Measurements from ENCODE around the gene IMPA2. TPM values are rescaled to one million over a fixed set of nuclear protein-coding genes. Genes with fewer than 3 reads are reported as not detected.

The IMPA2 gene
- total and polyA plus RNA-seq, 10 of the 15 experiments (the other 5 are each of a cell fraction or from before 2014, with no cell fraction given), result 0.24 to 21.0 (median 11.4) TPM

- TF ChIP-seq GATAD2B (conservative IDR thresholded peaks at IDR 0.05; ENCODE audit: low read depth) (peak; percentile 77), DPF2 (IDR thresholded peaks at IDR 0.05) (peak; percentile 96), HDGF (IDR thresholded peaks at IDR 0.05) (no peak), KDM1A (IDR thresholded peaks at IDR 0.05; ENCODE audit: borderline replicate concordance) (no peak), TCF3 (IDR thresholded peaks at IDR 0.05; ENCODE audit: borderline replicate concordance, insufficient read depth, low read depth, low read length) (0 out of 2 replicates have a peak, but pooled peaks have one; percentile 7), RFX5 (IDR thresholded peaks at IDR 0.05; ENCODE audit: low read depth, low read length) (no peak), NFXL1 (IDR thresholded peaks at IDR 0.05; ENCODE audit: borderline replicate concordance) (no peak), CBFB (IDR thresholded peaks at IDR 0.05; ENCODE audit: low read depth) (peak; percentile 59; the same call in 1 of the 2 replicates), POU2F2 (IDR thresholded peaks at IDR 0.05; ENCODE audit: borderline replicate concordance, low read depth, low read length) (0 out of 3 replicates have a peak, but pooled peaks have one; percentile 20), ASH2L (IDR thresholded peaks at IDR 0.05; ENCODE audit: borderline replicate concordance, low read depth) (no peak), ATF2 (IDR thresholded peaks at IDR 0.05; ENCODE audit: low read length) (peak; percentile 62)
Observed at GRCh38 chr18:12049978-12050811, 68.9 kb downstream of the IMPA2 start (continued).

- H4K20me1 ChIP-seq (ENCODE audit: control insufficient read depth, insufficient read depth), result no peaks in the 10 kb centered on the region
- H3K79me2 ChIP-seq (ENCODE audit: control insufficient read depth, insufficient read depth, low read length), result no peaks in the 10 kb centered on the region
- H3K36me3 ChIP-seq (ENCODE audit: control insufficient read depth in 2 of 2, insufficient read depth in 2 of 2, low read length in 1 of 2), result no peaks in the 10 kb centered on the region
- ATAC-seq, result no peak
- WGBS (ENCODE audit: insufficient coverage, insufficient replicate concordance, low lambda C conversion rate, missing lambda C conversion rate), result 46% methylated on average over 3 of the region's 3 CpGs
- in situ Hi-C loops (cut with MboI), result no loop called here
- H3K27ac ChIP-seq (ENCODE audit: control insufficient read depth, insufficient read depth), result no peak overlapping the region; the same call in 1 of the 2 replicates
- ChIA-PET CTCF (no interaction called here), POLR2A (no interaction called here), RAD21 (ENCODE audit: unreplicated experiment) (interaction anchor here (0.5 kb wide), 1 partner anchor 219 kb away, joined by 3 read pairs; no protein-coding TSS in a partner anchor), SMC1A (ENCODE audit: uncharacterized antibody, unreplicated experiment) (no interaction called here)
- H2AFZ ChIP-seq (ENCODE audit: control insufficient read depth, low read depth, low read length), result no peak overlapping the region
- no peak for DNase-seq (ENCODE audit: low read depth, low spot score)
- peaks cover 32% of the 10 kb centered on the region for H3K4me1 ChIP-seq (ENCODE audit: control insufficient read depth, insufficient read depth, low read length)
- intact Hi-C loops (cut with micrococcal nuclease; ENCODE audit: unreplicated experiment), result no loop called here
- H3K9me3 ChIP-seq (replicated peaks; ENCODE audit: control insufficient read depth, insufficient read depth, low read length), result no peaks in the 10 kb centered on the region
- no TSS peak for BruUV-seq (replicated peaks)
- no peak overlapping the region for H3K4me2 ChIP-seq (ENCODE audit: control insufficient read depth, insufficient read depth)
- H3K9ac ChIP-seq (ENCODE audit: control insufficient read depth, insufficient read depth, low read length), result no peak overlapping the region
- no peak overlapping the region for H3K4me3 ChIP-seq
- no peaks in the 10 kb centered on the region for H3K27me3 ChIP-seq (replicated peaks in 1 of 2; ENCODE audit: control insufficient read depth in 2 of 2, insufficient read depth in 2 of 2, low read length in 1 of 2)
- TF ChIP-seq MTA3 (IDR thresholded peaks at IDR 0.05; ENCODE audit: borderline replicate concordance, low read length) (no peak), SIX5 (IDR thresholded peaks at IDR 0.05; ENCODE audit: low read depth, low read length, severe bottlenecking) (no peak)
- FAIRE-seq, result no peak
Observed at GRCh38 chr18:12052866-12053265, 71.6 kb downstream of the IMPA2 start.

All from GM12878 (cell line).